Naive thymus-derived CD4-positive, alpha-beta T cell (primary cell): Measurements from ENCODE around the gene AOC1. TPM values are rescaled to one million over a fixed set of nuclear protein-coding genes. Genes with fewer than 3 reads are reported as not detected.
A peak's percentile ranks its signal among the peaks of the same experiment; 100 is the strongest.

Experiments used
- ATAC-seq: fragments of 150-1000 bp; cut with Tn5 transposase; 2 replicates; pipeline ENCODE4 v1.10.0; 2021; ENCODE audit warnings: mild to moderate bottlenecking, moderate library complexity
- CTCF ChIA-PET: fragments of 350-600 bp; sonication (Branson Sonifier 250); formaldehyde crosslinking; loops from one replicate; lab custom pipeline; 2021; ENCODE audit warnings: antibody characterized with exemption; lab: Charles Lee
- POLR2A ChIA-PET: fragments of 350-600 bp; sonication (Branson Sonifier 250); formaldehyde crosslinking; loops from one replicate; lab custom pipeline; 2021; ENCODE audit warnings: antibody characterized with exemption, inconsistent platforms; lab: Charles Lee
- DNase-seq, 9 donors: peaks; one replicate each; pipeline versions ENCODE4 v3.0.0 to v3.0.0-alpha.2; 2020 to 2022; ENCODE audit warnings: mixed read lengths in 1 of 9
- H3K27ac ChIP-seq: one replicate; pipeline ENCODE4 v1.7.0; 2013; ENCODE audit warnings: mild to moderate bottlenecking, low read depth, low read length, moderate library complexity
- H3K27me3 ChIP-seq, 2 donors: one replicate each; pipeline ENCODE4 v1.7.0; 2013; ENCODE audit warnings: low read length in 2 of 2, mild to moderate bottlenecking in 2 of 2, moderate library complexity in 2 of 2; ENCODE audit not compliant: control insufficient read depth in 2 of 2, insufficient read depth in 2 of 2
- H3K36me3 ChIP-seq, 3 experiments: 1 replicate in 2 of 3; 2 replicates in 1 of 3; pipeline ENCODE4 v1.7.0; 2013; ENCODE audit warnings: low read length in 3 of 3, mild to moderate bottlenecking in 3 of 3, moderate library complexity in 1 of 3; ENCODE audit not compliant: insufficient read depth in 3 of 3, control insufficient read depth in 2 of 3
- H3K4me1 ChIP-seq, 2 donors: one replicate each; pipeline ENCODE4 v1.7.0; 2013; ENCODE audit warnings: low read length in 2 of 2, mild to moderate bottlenecking in 2 of 2, moderate library complexity in 1 of 2; ENCODE audit not compliant: control insufficient read depth in 2 of 2, insufficient read depth in 2 of 2
- H3K4me3 ChIP-seq: 2 replicates; pipeline ENCODE4 v1.7.0; 2013; ENCODE audit warnings: mild to moderate bottlenecking, low read length
- H3K9me3 ChIP-seq, 3 experiments: 1 replicate in 2 of 3; 2 replicates in 1 of 3; pipeline ENCODE4 v1.7.0; 2013; ENCODE audit warnings: low read length in 3 of 3; ENCODE audit not compliant: control insufficient read depth in 2 of 3
- H3K27ac Mint-ChIP-seq, 9 donors: one replicate each; pipeline ENCODE4 v1.8.0; 2020 to 2022; ENCODE audit warnings: mixed read lengths in 9 of 9, mild to moderate bottlenecking in 8 of 9, moderate library complexity in 5 of 9, inconsistent platforms in 2 of 9
- H3K27me3 Mint-ChIP-seq, 5 donors: one replicate each; pipeline ENCODE4 v1.8.0; 2021 to 2022; ENCODE audit warnings: mixed read lengths in 5 of 5, mild to moderate bottlenecking in 1 of 5
- H3K36me3 Mint-ChIP-seq, 5 donors: one replicate each; pipeline ENCODE4 v1.8.0; 2020 to 2022; ENCODE audit warnings: mixed read lengths in 5 of 5, mild to moderate bottlenecking in 3 of 5, inconsistent platforms in 1 of 5
- H3K4me1 Mint-ChIP-seq, 7 donors: one replicate each; pipeline ENCODE4 v1.8.0; 2020 to 2022; ENCODE audit warnings: mixed read lengths in 7 of 7, mild to moderate bottlenecking in 3 of 7, inconsistent platforms in 1 of 7
- H3K4me3 Mint-ChIP-seq, 10 donors: one replicate each; pipeline ENCODE4 v1.8.0; 2020 to 2022; ENCODE audit warnings: mild to moderate bottlenecking in 10 of 10, mixed read lengths in 10 of 10, moderate library complexity in 6 of 10, inconsistent platforms in 2 of 10
- H3K9me3 Mint-ChIP-seq, 11 donors: one replicate each; pipeline ENCODE4 v1.8.0; 2020 to 2022; ENCODE audit warnings: mixed read lengths in 11 of 11, mild to moderate bottlenecking in 4 of 11, inconsistent platforms in 1 of 11, moderate library complexity in 1 of 11
- intact Hi-C, 2 donors: fragments of 100-400 bp; cut with micrococcal nuclease; formaldehyde crosslinking; loops; one replicate each; pipeline ENCODE4 v1.15.1; 2023
- polyA plus RNA-seq, 2 donors: library from polyadenylated mRNA; unstranded; fragments of 300-500 nt; fragmentation: Illumina TruSeq; gene quantifications; one replicate each; pipeline ENCODE4 v1.2.3, GENCODE V29; 2021
- total RNA-seq, 6 experiments: library from RNA in 5 of 6; stranded (reverse) in 5 of 6; gene quantifications; 1 replicate in 5 of 6; 2 replicates in 1 of 6; pipeline ENCODE4 v1.2.3 and lab custom pipeline; 2021 to 2026

Gene AOC1
- total and polyA plus RNA-seq, 7 experiments from 2014 or later, result 0.56 TPM; not detected in 6

DNA sequence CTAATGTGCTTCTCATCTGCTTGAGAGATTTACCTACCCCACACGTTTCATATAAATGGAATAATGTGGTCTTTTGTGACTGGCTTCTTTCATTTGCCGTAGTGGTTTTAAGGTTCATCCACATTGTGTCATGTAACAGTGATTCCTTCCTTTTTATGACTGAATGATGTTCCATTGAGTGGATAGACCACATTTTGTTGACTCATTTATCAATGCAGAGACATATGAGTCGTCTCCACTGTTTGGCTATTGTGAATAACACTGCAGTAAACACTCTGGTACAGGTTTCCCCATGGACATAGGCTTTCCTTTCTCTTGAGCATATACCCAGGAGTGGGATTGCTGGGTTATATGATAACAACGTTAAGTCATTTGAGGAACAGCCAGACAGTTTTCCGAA is 2.0 kb upstream of the AOC1 start:
- peaks cover 0 to 5% (median 0%) of the 10 kb centered on the region in 7 donors for H3K4me1 Mint-ChIP-seq
- H3K27me3 ChIP-seq, result peaks cover 0 to 5% of the 10 kb centered on the region in 2 donors
- H3K36me3 Mint-ChIP-seq, result no peaks in the 10 kb centered on the region
- CTCF ChIA-PET, result interaction anchor here (0.7 kb wide), 1 partner anchor 1000 kb away, joined by 3 read pairs; no protein-coding TSS in a partner anchor
- no peak overlapping the region for H3K4me3 ChIP-seq
- H3K4me3 Mint-ChIP-seq, result no peak overlapping the region
- ATAC-seq (no peak), DNase-seq (no peak)
- H3K9me3 Mint-ChIP-seq, result peaks cover 0 to 2% (median 0%) of the 10 kb centered on the region in 11 donors
- no peaks in the 10 kb centered on the region for H3K9me3 ChIP-seq
- no peaks in the 10 kb centered on the region for H3K4me1 ChIP-seq
- no peak overlapping the region for H3K27ac ChIP-seq
- H3K36me3 ChIP-seq, result no peaks in the 10 kb centered on the region
- intact Hi-C loops, result no loop called here
- no peak overlapping the region for H3K27ac Mint-ChIP-seq
- POLR2A ChIA-PET, result no interaction called here
- H3K27me3 Mint-ChIP-seq, result peaks cover 17 to 34% (median 27%) of the 10 kb centered on the region in 5 donors

DNA sequence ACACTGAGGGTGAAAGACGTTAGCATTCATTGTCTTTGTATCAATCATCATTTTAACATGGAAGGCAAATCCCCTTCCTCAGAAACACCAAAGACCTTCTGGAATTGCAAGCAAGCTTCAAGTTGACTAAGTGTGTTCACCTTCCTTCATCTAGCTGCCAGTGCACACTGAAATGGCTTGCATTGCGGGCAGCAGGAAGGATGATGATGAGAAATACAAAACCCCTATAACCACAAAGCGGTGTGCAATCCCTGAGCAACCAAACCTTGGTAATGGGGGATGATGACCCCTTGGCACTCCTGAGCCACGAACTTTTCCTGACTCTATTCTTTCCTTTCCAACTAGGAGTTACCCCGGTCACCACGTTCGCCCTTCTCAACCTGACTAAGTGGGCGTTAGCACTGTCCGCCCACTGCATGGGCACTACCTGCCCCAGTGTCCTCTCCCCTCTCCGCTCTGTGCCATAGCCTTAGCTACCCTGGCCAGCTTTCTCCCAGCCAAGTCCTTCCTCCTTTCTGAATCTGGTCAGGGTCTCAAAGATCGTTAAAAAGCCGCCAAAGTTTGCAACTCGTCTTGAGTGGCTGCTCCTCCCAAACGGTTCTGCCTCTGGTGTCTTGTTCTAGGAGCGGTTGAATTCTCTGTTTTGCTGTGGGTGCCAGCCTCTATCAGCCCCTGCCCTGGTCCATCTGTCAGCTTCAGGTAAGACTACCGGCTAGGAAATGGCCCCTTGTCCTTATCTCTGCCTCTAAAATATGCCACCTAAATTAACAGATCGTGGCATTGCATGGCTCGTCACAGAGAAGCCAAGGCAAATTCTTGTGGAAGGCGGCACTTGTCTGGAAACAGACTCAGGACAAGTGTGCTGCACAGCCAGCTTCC is 586 bp upstream of the AOC1 start:
- peaks cover 17 to 40% (median 22%) of the 10 kb centered on the region in 5 donors for H3K27me3 Mint-ChIP-seq
- Histone ChIP-seq H3K27me3 (peaks cover 0 to 5% of the 10 kb centered on the region in 2 donors), H3K4me1 (no peaks in the 10 kb centered on the region), H3K4me3 (no peak overlapping the region), H3K36me3 (no peaks in the 10 kb centered on the region), H3K9me3 (no peaks in the 10 kb centered on the region), H3K27ac (no peak overlapping the region)
- no peaks in the 10 kb centered on the region for H3K36me3 Mint-ChIP-seq
- intact Hi-C loops, result no loop called here
- no peak overlapping the region for H3K4me3 Mint-ChIP-seq
- peaks cover 0 to 2% (median 0%) of the 10 kb centered on the region in 11 donors for H3K9me3 Mint-ChIP-seq
- peaks cover 0 to 5% (median 0%) of the 10 kb centered on the region in 7 donors for H3K4me1 Mint-ChIP-seq
- no peak for ATAC-seq
- ChIA-PET POLR2A (interaction anchor here (0.6 kb wide), 1 partner anchor 16 kb away, joined by 3 read pairs; no protein-coding TSS in a partner anchor), CTCF (no interaction called here)
- no peak for DNase-seq
- H3K27ac Mint-ChIP-seq, result no peak overlapping the region

DNA sequence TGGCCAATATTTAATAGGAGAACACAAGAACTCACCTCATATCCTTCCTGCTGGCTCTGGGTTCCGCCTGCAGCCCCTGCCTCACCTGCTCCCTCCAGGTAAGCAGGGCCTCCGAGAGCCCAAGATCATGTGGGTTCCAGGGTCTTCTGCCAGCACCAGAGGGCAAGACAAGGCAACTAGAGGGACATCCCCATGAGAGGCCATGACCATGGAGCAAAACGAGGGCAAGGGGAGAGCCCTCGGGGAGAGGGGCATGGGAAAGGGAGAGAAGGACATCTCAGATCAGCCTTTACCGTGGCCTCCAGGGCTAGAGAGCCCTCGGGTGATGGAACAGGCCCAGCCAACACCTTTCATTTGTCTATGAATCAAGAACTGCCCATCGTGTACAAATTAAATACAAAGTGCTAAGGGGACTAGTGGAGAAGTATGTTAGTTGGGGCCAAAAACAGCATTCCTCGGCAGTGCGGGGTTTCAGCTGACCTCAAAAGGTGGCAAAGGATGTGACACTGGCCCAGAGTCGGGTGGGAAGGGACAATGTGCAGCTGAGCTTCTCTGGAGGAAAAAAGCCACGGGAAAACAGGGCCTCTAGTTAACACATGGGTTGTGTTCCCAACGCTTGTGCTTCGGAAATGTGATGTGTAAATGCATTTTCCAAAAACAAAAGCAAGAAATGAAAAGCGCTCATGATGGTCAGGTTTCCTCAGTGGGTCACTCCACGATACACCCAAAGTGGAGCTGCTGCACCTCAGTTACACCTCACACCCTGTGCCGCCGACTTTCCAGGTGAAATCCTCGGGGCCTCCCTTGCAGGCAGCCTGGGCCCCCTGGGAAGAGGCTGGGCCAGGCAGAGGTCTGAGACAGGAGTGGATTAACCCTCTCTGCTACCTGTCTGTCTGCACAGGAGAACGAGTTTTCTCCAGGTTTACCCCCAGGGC is 2.0 kb downstream of the AOC1 start:
- Mint-ChIP-seq H3K4me3 (no peak overlapping the region), H3K27me3 (peaks cover 17 to 40% (median 22%) of the 10 kb centered on the region in 5 donors), H3K4me1 (peaks cover 0 to 5% (median 0%) of the 10 kb centered on the region in 7 donors), H3K27ac (peak overlapping the region in 1 of 9 donors; percentile 67), H3K9me3 (peaks cover 0 to 2% (median 0%) of the 10 kb centered on the region in 11 donors), H3K36me3 (no peaks in the 10 kb centered on the region)
- H3K36me3 ChIP-seq, result no peaks in the 10 kb centered on the region
- no peaks in the 10 kb centered on the region for H3K4me1 ChIP-seq
- intact Hi-C loops, result no loop called here
- no peak for DNase-seq
- CTCF ChIA-PET, result interaction anchor here (0.5 to 0.6 kb wide), 2 partner anchors 302 to 972 kb away, joined by 3 to 4 read pairs; no protein-coding TSS in a partner anchor
- no peaks in the 10 kb centered on the region for H3K9me3 ChIP-seq
- POLR2A ChIA-PET, result no interaction called here
- H3K27ac ChIP-seq, result no peak overlapping the region
- no peak for ATAC-seq
- no peak overlapping the region for H3K4me3 ChIP-seq
- H3K27me3 ChIP-seq, result peaks cover 0 to 5% of the 10 kb centered on the region in 2 donors

DNA sequence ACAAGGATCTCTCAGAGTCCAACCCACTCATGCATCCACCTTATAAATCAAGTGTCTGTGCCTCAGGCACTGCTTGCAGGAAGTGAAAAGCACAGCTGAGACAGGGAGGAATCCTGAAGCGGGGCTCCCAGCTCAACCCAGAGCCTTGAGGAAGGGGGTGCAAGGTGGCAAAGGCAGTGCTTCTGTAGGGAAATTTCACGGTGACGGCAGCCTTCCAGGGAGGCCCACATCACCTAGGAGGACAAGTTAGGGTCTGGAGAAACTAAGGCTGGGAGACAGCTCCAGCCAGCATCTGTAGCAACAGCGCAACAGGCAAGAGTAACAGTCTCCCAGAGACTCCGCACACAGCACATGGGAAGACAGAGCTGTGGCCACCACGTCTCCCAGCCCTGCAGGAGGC is 2.7 kb downstream of the AOC1 start:
- no peak for DNase-seq

DNA sequence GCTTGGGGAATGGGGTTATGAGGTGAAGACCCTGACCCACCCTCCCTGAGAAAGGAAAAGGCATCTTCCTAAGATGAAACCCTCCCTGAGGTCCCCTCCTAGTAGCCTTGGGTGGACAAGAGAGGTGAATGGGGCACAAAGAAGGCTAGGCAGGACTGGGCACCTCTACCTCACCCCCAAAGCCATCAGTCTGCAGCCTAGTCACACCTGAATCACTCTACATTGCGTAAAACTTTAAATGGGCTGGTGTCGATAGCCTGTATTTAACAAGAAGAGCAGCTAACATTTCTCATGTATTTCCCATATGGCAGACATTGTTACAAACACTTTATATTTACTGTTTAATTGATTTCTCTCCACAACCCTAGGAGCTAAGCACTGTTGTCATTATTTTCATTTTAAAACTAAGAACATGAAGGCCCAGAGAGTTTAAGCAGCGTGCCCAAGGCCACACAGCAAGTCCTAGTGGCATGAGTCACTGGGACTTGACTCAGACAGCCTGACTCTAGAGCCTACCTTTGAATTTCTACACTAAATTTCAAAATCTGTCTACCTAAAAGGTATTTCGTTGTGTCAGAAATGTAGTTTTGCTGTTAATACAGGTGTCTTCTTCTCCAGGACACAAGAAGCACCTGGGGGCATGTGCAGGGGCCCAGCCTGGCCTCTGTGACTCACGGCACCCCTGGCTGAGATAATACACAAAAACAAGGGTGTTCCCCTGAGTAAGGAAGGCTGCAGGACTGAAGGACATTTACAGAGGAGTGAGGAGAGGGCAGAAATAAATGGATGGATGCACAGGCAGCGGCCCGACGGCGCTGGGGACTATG is 3.4 kb downstream of the AOC1 start:
- intact Hi-C loops, result no loop called here
- peaks cover 0 to 5% (median 0%) of the 10 kb centered on the region in 7 donors for H3K4me1 Mint-ChIP-seq
- CTCF ChIA-PET, result no interaction called here
- H3K27me3 Mint-ChIP-seq, result peaks cover 10 to 30% (median 22%) of the 10 kb centered on the region in 5 donors
- no peak for ATAC-seq
- H3K4me3 ChIP-seq, result no peak overlapping the region
- H3K36me3 ChIP-seq, result no peaks in the 10 kb centered on the region
- no peak overlapping the region for H3K27ac Mint-ChIP-seq
- no peak overlapping the region for H3K4me3 Mint-ChIP-seq
- H3K9me3 Mint-ChIP-seq, result peaks cover 0 to 2% (median 0%) of the 10 kb centered on the region in 11 donors
- DNase-seq, result no peak
- POLR2A ChIA-PET, result no interaction called here
- H3K9me3 ChIP-seq, result no peaks in the 10 kb centered on the region
- H3K27ac ChIP-seq, result no peak overlapping the region
- H3K27me3 ChIP-seq, result peaks cover 0 to 5% of the 10 kb centered on the region in 2 donors
- H3K4me1 ChIP-seq, result no peaks in the 10 kb centered on the region
- H3K36me3 Mint-ChIP-seq, result no peaks in the 10 kb centered on the region

More for the DNA sequence above, 2.7 kb downstream of the AOC1 start:
- ATAC-seq, result no peak
- no peaks in the 10 kb centered on the region for H3K9me3 ChIP-seq
- no peak overlapping the region for H3K4me3 Mint-ChIP-seq
- H3K9me3 Mint-ChIP-seq, result peaks cover 0 to 2% (median 0%) of the 10 kb centered on the region in 11 donors
- ChIA-PET POLR2A (no interaction called here), CTCF (interaction anchor here (0.5 kb wide), 1 partner anchor 973 kb away, joined by 4 read pairs; no protein-coding TSS in a partner anchor)
- H3K27me3 Mint-ChIP-seq, result peaks cover 12 to 35% (median 22%) of the 10 kb centered on the region in 5 donors
- H3K36me3 ChIP-seq, result no peaks in the 10 kb centered on the region
- H3K27ac ChIP-seq, result no peak overlapping the region
- no peaks in the 10 kb centered on the region for H3K36me3 Mint-ChIP-seq
- no peaks in the 10 kb centered on the region for H3K4me1 ChIP-seq
- peaks cover 0 to 5% of the 10 kb centered on the region in 2 donors for H3K27me3 ChIP-seq
- peaks cover 0 to 5% (median 0%) of the 10 kb centered on the region in 7 donors for H3K4me1 Mint-ChIP-seq
- H3K27ac Mint-ChIP-seq, result peak overlapping the region in 1 of 9 donors; percentile 67
- H3K4me3 ChIP-seq, result no peak overlapping the region
- intact Hi-C loops, result no loop called here
